Trophoblast cell (in vitro differentiated cells and primary cell): Measurements from ENCODE around the gene TLE3.
A peak's percentile ranks its signal among the peaks of the same experiment; 100 is the strongest.

Source experiments
- DNase-seq, 2 donors: peaks; one replicate each; pipeline ENCODE4 v3.0.0-alpha.2; 2016
- H2AFZ ChIP-seq: 2 replicates; pipeline ENCODE4 v1.6.1; 2013; ENCODE audit warnings: low read length, moderate library complexity, mild to moderate bottlenecking; ENCODE audit not compliant: insufficient read depth, poor library complexity
- H2AK5ac ChIP-seq: 2 replicates; pipeline ENCODE4 v1.6.1; 2013; ENCODE audit warnings: mild to moderate bottlenecking, low read length
- H2BK120ac ChIP-seq: 2 replicates; pipeline ENCODE4 v1.6.1; 2013; ENCODE audit warnings: low read length, mild to moderate bottlenecking, moderate library complexity; ENCODE audit not compliant: insufficient read depth, poor library complexity
- H2BK12ac ChIP-seq: 2 replicates; pipeline ENCODE4 v1.6.1; 2013; ENCODE audit warnings: mild to moderate bottlenecking, low read length, moderate library complexity
- H2BK5ac ChIP-seq: 2 replicates; pipeline ENCODE4 v1.6.1; 2013; ENCODE audit warnings: low read length, low read depth, moderate library complexity, mild to moderate bottlenecking; ENCODE audit not compliant: poor library complexity
- H3K14ac ChIP-seq: 2 replicates; pipeline ENCODE4 v1.6.1; 2013; ENCODE audit warnings: mild to moderate bottlenecking, low read length
- H3K18ac ChIP-seq: 2 replicates; pipeline ENCODE4 v1.6.1; 2013; ENCODE audit warnings: mild to moderate bottlenecking, low read length
- H3K23ac ChIP-seq: 2 replicates; pipeline ENCODE4 v1.6.1; 2013; ENCODE audit warnings: low read length
- H3K27ac ChIP-seq: 2 replicates; pipeline ENCODE4 v1.5.1; 2013; ENCODE audit warnings: low read depth, mild to moderate bottlenecking, inconsistent platforms, low read length, moderate library complexity
- H3K27me3 ChIP-seq: 2 replicates; pipeline ENCODE4 v1.6.1; 2013; ENCODE audit warnings: inconsistent platforms, mild to moderate bottlenecking, low read length, moderate library complexity; ENCODE audit not compliant: insufficient read depth
- H3K36me3 ChIP-seq, 2 experiments: 1 replicate in 1 of 2; 2 replicates in 1 of 2; pipeline ENCODE4 v1.6.1; 2013; ENCODE audit warnings: low read length in 2 of 2, mild to moderate bottlenecking in 2 of 2, moderate library complexity in 1 of 2; ENCODE audit not compliant: insufficient read depth in 2 of 2, control insufficient read depth in 1 of 2
- H3K4ac ChIP-seq: 2 replicates; pipeline ENCODE4 v1.6.1; 2013; ENCODE audit warnings: low read depth, mild to moderate bottlenecking, low read length, moderate library complexity
- H3K4me1 ChIP-seq, 2 experiments: 1 replicate in 1 of 2; 2 replicates in 1 of 2; pipeline ENCODE4 v1.6.1; 2013; ENCODE audit warnings: low read length in 2 of 2, mild to moderate bottlenecking in 2 of 2, moderate library complexity in 1 of 2; ENCODE audit not compliant: insufficient read depth in 2 of 2, control insufficient read depth in 1 of 2
- H3K4me2 ChIP-seq: 2 replicates; pipeline ENCODE4 v1.6.1; 2013; ENCODE audit warnings: inconsistent platforms, mild to moderate bottlenecking, low read length, moderate library complexity
- H3K4me3 ChIP-seq: 2 replicates; pipeline ENCODE4 v1.5.1; 2013; ENCODE audit warnings: mild to moderate bottlenecking, low read depth, low read length, inconsistent platforms
- H3K79me1 ChIP-seq: one replicate; pipeline ENCODE4 v1.6.1; 2013; ENCODE audit warnings: low read length
- H3K79me2 ChIP-seq: 2 replicates; pipeline ENCODE4 v1.6.1; 2013; ENCODE audit warnings: low read length, mild to moderate bottlenecking; ENCODE audit not compliant: control insufficient read depth, insufficient read depth, poor library complexity
- H3K9ac ChIP-seq: 2 replicates; pipeline ENCODE4 v1.6.1; 2013; ENCODE audit warnings: mild to moderate bottlenecking, low read length
- H3K9me3 ChIP-seq: 2 replicates; pipeline ENCODE4 v1.6.1; 2013; ENCODE audit warnings: low read depth, mild to moderate bottlenecking, control low read depth, inconsistent platforms, low read length; ENCODE audit not compliant: insufficient read depth
- H4K12ac ChIP-seq: 2 replicates; pipeline ENCODE4 v1.6.1; 2013; ENCODE audit warnings: low read depth, mild to moderate bottlenecking, low read length, moderate library complexity
- H4K8ac ChIP-seq: 2 replicates; pipeline ENCODE4 v1.6.1; 2013; ENCODE audit warnings: low read depth, mild to moderate bottlenecking, low read length, moderate library complexity
- H4K91ac ChIP-seq: one replicate; pipeline ENCODE4 v1.6.1; 2013; ENCODE audit warnings: low read depth, mild to moderate bottlenecking, low read length, moderate library complexity
- whole genome bisulfite sequencing: extraction: QIAGEN DNeasy Blood & Tissue Kit; methylation state at CpG from one replicate; pipeline ENCODE4 v1.1.7; 2013; ENCODE audit warnings: missing lambda C conversion rate; ENCODE audit not compliant: insufficient read length, insufficient coverage; ENCODE audit errors: extremely low coverage; 5-methylcytosine and 5-hydroxymethylcytosine counted together

Gene TLE3

GRCh38 chr15:70133781-70134421, 36.2 kb upstream of the TLE3 start:
- no peak overlapping the region for H3K9ac ChIP-seq
- no peak overlapping the region for H3K14ac ChIP-seq
- no peak overlapping the region for H2AK5ac ChIP-seq
- H2BK12ac ChIP-seq, result no peak overlapping the region
- H3K36me3 ChIP-seq, result no peaks in the 10 kb centered on the region
- H3K27me3 ChIP-seq, result no peaks in the 10 kb centered on the region
- H3K4me3 ChIP-seq, result no peak overlapping the region
- H2BK5ac ChIP-seq, result no peak overlapping the region
- no peak overlapping the region for H4K91ac ChIP-seq
- H3K4ac ChIP-seq, result no peak overlapping the region
- no peak overlapping the region for H3K18ac ChIP-seq
- no peak overlapping the region for H4K8ac ChIP-seq
- H2BK120ac ChIP-seq, result no peak overlapping the region
- WGBS, result no CpG with 5 or more reads among the region's 7 CpGs
- H3K27ac ChIP-seq, result no peak overlapping the region
- no peaks in the 10 kb centered on the region for H3K79me1 ChIP-seq
- H3K23ac ChIP-seq, result no peak overlapping the region
- no peaks in the 10 kb centered on the region for H3K4me1 ChIP-seq
- no peaks in the 10 kb centered on the region for H3K79me2 ChIP-seq
- no peak overlapping the region for H2AFZ ChIP-seq
- peaks cover 4% of the 10 kb centered on the region for H3K9me3 ChIP-seq
- no peak overlapping the region for H4K12ac ChIP-seq
- DNase-seq, result peak; percentile 74 to 92
- H3K4me2 ChIP-seq, result no peak overlapping the region

- no peak overlapping the region for H2AFZ ChIP-seq
- no peak overlapping the region for H4K91ac ChIP-seq
- H3K27ac ChIP-seq, result no peak overlapping the region
- no peaks in the 10 kb centered on the region for H3K27me3 ChIP-seq
- H3K36me3 ChIP-seq, result no peaks in the 10 kb centered on the region
- H3K4me2 ChIP-seq, result no peak overlapping the region
- H2BK120ac ChIP-seq, result no peak overlapping the region
- H2BK12ac ChIP-seq, result no peak overlapping the region
- H3K18ac ChIP-seq, result no peak overlapping the region
- no peak overlapping the region for H4K8ac ChIP-seq
- no peaks in the 10 kb centered on the region for H3K4me1 ChIP-seq
- no peak overlapping the region for H3K4ac ChIP-seq
- H4K12ac ChIP-seq, result no peak overlapping the region
- H3K79me1 ChIP-seq, result no peaks in the 10 kb centered on the region
- peaks cover 1% of the 10 kb centered on the region for H3K9me3 ChIP-seq
- no peak overlapping the region for H3K14ac ChIP-seq
- no peak overlapping the region for H2AK5ac ChIP-seq
- no CpG with 5 or more reads among the region's 6 CpGs for WGBS
- H2BK5ac ChIP-seq, result no peak overlapping the region
- no peak for DNase-seq
- no peak overlapping the region for H3K4me3 ChIP-seq
- no peak overlapping the region for H3K23ac ChIP-seq
- no peak overlapping the region for H3K9ac ChIP-seq
- H3K79me2 ChIP-seq, result no peaks in the 10 kb centered on the region
Observed at GRCh38 chr15:70133296-70133695, 35.6 kb upstream of the TLE3 start.

- Histone ChIP-seq H2BK5ac (no peak overlapping the region), H3K27me3 (no peaks in the 10 kb centered on the region), H2BK12ac (no peak overlapping the region), H3K4me2 (no peak overlapping the region), H4K91ac (no peak overlapping the region), H4K12ac (no peak overlapping the region), H2AK5ac (no peak overlapping the region), H2AFZ (no peak overlapping the region), H3K9ac (no peak overlapping the region), H3K18ac (no peak overlapping the region), H3K9me3 (peaks cover 1% of the 10 kb centered on the region), H3K79me1 (no peaks in the 10 kb centered on the region), H3K4ac (no peak overlapping the region), H3K4me1 (no peaks in the 10 kb centered on the region), H3K4me3 (no peak overlapping the region), H3K23ac (no peak overlapping the region), H3K14ac (no peak overlapping the region), H3K79me2 (no peaks in the 10 kb centered on the region), H4K8ac (no peak overlapping the region), H3K27ac (no peak overlapping the region), H2BK120ac (no peak overlapping the region), H3K36me3 (no peaks in the 10 kb centered on the region)
- WGBS, result no CpG with 5 or more reads among the region's 1 CpG
- no peak for DNase-seq
Observed at GRCh38 chr15:70132571-70132970, 34.9 kb upstream of the TLE3 start.

- DNase-seq, result no peak
- Histone ChIP-seq H3K4ac (no peak overlapping the region), H3K9me3 (peaks cover 1% of the 10 kb centered on the region), H3K27me3 (no peaks in the 10 kb centered on the region), H3K36me3 (no peaks in the 10 kb centered on the region), H2AK5ac (no peak overlapping the region), H2BK120ac (no peak overlapping the region), H3K23ac (no peak overlapping the region), H4K8ac (no peak overlapping the region), H3K79me2 (no peaks in the 10 kb centered on the region), H3K4me3 (no peak overlapping the region), H2BK12ac (no peak overlapping the region), H3K4me1 (no peaks in the 10 kb centered on the region), H3K4me2 (no peak overlapping the region), H3K27ac (no peak overlapping the region), H3K9ac (no peak overlapping the region), H2BK5ac (no peak overlapping the region), H3K18ac (no peak overlapping the region), H4K12ac (no peak overlapping the region), H3K79me1 (no peaks in the 10 kb centered on the region), H4K91ac (no peak overlapping the region), H2AFZ (no peak overlapping the region), H3K14ac (no peak overlapping the region)
- no CpG with 5 or more reads among the region's 4 CpGs for WGBS
Observed at GRCh38 chr15:70132139-70132538, 34.4 kb upstream of the TLE3 start.
